ENCODE data around the gene DNM3.
A peak's percentile ranks its signal among the peaks of the same experiment; 100 is the strongest.

Gene DNM3

DNA sequence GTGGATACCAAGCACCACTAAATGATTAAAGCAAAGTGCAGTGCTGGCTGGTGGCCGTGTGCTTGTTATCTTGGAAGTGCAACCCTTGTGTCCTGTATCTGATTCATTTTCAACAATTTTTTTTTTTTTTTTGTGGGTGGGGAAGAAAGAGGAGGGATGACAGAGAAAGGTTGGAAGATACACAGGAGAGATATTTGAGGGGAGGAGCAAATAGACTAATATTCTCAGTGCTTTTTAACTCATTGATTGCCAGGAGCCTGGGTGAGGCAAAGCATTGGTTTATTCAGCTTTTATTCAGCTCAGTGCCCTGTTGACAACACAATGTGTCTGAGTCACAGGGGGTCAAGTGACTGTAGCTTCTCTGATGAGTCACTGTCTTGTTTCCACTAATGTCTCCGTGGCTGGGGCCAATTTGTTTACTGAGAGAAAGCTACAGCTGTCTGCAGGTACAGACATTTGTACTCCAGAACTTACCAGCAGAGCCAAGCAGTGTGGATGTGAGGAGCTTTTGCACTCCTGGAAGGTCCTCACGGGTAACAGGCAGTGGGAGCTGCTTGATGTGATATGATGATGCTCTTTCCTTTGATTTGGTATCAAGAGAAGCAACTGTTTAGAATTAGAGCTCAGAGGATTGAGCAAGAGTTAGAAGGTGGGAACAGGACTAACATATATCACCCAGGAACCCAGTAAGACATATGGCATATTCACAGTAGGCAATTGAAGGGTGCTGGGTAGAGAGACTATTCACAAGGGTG is 23.6 kb upstream of the DNM3 start:
- DNase-seq (ENCODE audit: low spot score) = no peak

DNA sequence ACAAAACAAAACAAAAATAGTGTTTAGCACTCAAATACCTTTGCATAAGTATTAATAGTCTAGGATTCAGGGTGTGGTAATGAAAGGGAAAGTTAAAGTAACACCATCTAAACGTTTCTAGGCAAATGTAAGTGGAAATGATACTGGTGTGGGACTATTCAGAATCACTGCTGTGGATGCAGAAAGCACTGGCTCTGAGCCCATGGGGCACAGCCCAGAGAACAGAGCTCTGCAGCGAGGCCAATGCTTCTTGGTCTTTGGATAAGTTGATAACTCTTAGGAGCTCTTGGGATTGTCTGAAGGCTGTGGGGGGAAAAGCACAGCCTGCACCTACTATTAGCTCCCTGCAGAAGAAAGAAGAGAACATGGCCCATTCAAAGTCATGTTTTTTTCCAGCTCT is 21.4 kb upstream of the DNM3 start:
- no peak for DNase-seq (ENCODE audit: low spot score)

DNA sequence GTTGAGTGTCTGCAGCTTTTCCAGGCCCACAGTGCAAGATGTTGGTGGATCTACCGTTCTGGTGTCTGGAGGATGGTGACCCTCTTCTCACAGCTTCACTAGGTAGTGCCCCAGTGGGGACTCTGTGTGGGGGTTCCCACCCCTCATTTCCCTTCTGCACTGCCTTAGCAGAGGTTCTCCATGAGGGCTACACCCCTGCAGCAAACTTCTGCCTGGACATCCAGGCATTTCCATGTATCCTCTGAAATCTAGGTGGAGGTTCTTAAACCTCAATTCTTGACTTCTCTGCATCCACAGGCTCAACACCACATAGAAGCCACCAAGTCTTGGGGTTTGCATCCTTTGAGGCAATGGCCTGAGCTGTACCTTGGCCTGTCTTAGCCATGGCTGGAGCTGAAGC is 14.3 kb upstream of the DNM3 start:
- DNase-seq (ENCODE audit: low spot score) = no peak

DNA sequence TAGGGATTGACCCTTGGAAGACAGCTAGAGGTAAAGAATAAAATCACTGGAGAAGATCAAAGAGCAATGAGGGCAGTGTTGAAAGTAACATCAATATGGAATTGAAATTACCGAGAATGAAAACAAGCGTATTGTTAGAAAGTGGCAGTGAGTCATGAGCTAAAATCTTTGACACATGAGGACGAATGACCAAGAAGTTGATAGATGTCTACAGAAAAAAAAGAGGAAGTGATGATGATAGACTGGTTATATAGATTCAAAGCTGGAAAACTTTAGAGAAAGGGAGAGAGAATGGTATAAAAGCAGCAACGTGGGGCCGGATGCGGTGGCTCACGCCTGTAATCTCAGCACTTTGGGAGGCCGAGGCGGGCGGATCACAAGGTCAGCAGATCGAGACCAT is 12.5 kb upstream of the DNM3 start:
- DNase-seq (ENCODE audit: low spot score) = no peak

DNA sequence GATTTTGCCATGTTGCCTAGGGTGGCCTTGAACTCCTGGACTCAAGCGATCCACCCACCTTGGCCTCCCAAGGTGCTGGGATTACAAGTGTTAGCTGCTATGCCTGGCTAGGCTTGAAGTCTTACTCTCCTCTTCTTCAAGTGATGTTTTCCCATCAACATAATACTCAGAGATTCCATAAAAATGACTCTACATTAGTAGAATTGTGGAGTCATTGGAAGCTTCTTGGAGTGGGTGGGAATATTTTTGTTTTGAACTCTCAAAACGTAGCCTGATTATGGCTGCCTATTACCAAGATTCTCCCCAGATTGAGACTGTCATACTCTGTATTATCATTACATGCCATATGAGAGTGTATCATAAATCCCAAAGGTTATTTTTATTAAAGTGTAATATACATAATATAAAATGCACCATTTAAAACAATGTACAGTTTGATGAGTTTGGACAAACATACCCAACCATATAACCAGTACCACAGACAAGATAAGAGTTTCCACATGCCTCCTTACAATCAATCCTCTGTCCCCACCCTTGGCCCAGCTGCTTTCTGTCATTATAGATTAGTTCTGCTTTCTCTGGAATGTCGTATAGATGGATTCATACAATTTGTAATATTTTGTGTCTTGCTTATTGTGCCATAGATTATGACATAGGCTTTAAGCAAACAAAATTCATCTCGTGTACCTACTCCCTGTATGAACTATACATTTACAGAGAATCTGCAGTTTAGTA is 8.0 kb upstream of the DNM3 start:
- no peak for DNase-seq (ENCODE audit: low spot score)

DNA sequence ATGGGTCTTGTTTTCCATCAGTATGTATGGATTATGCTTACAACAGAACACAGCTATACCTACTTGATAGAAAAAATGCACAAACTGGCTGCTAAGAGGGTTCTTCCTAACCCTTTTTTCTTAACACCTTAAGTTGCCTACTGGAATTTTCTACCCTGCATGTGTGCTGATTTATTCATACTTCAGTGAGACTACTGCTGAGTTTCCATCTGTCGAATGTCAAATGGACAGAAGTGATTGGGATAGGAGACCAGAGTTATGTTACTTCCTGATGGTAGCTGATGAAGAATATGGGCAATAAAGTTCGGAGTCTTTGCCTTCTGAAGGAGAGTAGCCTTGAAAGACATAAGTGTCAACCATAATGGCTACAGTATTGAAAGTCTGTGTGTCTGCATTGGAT is 6.5 kb upstream of the DNM3 start:
- no peak for DNase-seq (ENCODE audit: low spot score)

DNA sequence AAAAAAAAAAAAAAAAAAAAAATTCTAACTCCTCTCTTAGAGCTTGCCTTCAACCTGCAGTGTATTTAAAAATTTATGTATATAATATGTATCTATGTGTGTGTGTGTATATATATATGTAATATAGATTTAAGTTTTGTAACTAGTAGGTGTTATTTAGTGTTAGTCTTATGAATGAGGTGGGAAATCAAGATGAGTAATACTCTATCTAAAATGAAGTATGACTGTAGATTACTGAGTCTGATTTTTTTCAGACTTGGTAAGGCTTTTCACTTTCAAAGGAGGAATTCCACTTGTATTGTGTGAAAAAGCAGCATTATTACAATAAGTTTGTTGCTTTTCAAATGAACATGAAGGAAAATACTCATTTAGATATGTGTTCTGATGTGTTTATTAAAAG is 5.4 kb upstream of the DNM3 start:
- DNase-seq (ENCODE audit: low spot score) = no peak

- DNase-seq (ENCODE audit: low spot score) = peak; percentile 6
Observed at GRCh38 chr1:171841931-171842761, 848 bp downstream of the DNM3 start.

DNA sequence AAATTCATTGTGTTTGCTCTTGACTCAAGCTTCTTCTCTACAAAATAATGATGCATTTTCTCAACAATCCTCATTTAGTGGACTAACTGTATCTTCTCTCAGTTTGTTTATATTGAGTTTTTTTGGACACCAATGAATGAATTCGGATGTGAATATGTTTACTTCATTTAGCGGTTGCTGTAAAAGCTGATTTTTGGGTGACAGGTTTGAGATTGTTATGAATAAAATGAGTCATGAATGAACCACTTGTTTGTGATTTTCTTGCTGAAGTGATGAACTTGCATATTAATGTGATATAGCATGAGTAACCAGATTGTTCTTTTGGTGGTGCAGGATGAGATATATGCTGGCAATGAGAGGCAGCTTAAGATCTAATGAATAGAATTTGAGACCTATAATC is 3.1 kb downstream of the DNM3 start:
- no peak for DNase-seq (ENCODE audit: low spot score)

DNA sequence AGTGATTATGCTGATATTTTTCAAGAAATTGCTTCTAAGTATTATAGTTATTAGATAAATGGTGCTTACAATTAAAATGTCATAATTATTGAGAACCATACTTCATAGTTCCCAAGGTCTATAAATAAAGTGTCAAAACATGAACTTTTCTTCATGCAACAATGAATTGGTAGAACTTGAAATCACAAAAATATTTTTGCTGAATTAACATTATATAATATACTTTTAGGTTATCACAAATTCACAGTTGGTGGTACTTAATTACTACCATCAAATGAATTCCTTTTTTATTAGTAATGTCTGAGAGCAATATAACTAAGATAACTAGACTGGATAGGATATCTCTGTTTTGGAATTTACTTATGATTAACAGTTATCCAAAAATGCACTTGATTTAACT is 4.7 kb downstream of the DNM3 start:
- no peak for DNase-seq (ENCODE audit: low spot score)

DNA sequence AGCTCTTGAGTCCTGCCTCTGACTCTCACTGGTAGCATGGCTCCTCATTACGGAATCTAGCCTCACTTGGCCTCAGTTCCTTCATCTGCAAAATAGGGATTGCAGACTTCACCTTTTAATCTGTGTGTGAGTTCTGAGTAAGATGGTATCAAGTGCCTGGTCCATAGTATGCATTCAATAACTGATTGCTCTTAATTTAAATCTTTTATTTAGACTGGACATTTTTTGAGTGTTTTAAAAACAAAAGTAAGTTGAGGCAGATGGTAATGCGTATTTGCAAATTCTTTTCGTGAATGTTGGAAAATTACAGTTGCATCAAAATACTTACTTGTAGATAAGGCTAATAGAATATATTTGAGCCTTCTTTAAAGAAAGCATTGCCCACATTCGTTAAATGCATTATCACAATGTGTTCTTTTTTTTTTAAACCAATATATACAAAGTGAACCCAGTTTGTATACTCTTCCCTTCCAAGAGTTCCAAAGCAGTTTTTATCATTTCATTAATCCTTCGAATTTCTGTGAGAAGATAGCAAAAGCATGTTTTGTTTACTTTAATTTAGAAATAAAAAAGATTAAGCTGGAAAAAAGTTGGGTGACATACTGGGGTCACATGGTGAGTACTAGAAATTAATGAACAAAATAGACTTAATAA is 8.1 kb downstream of the DNM3 start:
- no peak for DNase-seq (ENCODE audit: low spot score)

GRCh38 chr1:171850651-171851350 is 9.5 kb downstream of the DNM3 start:
- DNase-seq (ENCODE audit: low spot score) = no peak

- DNase-seq (ENCODE audit: low spot score) = no peak
Observed at GRCh38 chr1:171852272-171852671, 11.0 kb downstream of the DNM3 start.

DNA sequence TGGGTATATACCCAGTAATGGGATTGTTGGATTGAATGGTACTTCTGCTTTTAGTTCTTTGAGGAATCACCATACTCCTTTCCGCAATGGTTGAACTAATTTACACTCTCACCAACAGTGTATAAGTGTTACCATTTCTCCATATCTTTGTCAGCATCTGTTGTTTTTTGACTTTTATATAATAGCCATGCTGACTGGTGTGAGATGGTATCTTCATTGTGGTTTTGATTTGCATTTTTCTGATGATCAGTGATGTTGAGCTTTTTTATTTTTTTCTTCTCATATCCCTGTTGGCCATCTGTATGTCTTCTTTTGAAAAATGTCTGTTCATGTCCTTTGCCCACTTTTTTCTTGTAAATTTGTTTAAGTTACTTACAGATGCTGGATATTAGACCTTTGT is 14.1 kb downstream of the DNM3 start:
- DNase-seq (ENCODE audit: low spot score) = no peak

GRCh38 chr1:171858696-171859095 is 17.4 kb downstream of the DNM3 start:
- DNase-seq (ENCODE audit: low spot score) = no peak

DNA sequence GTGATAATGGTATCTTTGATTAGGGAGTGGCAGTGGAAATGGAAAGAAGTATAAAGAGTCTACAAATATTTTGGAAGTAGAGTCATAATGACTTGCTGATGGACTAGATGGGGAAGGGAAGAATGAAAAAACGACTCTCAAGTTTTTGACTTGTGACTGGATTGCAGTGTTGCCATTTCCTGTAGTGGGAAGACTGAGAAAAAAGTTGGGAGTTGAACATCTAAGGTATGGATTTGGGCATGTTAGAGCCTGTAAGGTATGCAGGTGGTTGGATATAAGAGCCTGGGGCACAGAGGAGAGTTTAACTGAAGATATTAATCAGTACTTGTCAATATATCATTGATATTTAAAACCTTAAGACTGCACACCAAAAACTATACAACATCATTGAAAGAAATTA is 19.4 kb downstream of the DNM3 start:
- no peak for DNase-seq (ENCODE audit: low spot score)

GRCh38 chr1:171863531-171863930 is 22.2 kb downstream of the DNM3 start:
- no peak for DNase-seq (ENCODE audit: low spot score)

GRCh38 chr1:171864308-171864707 is 23.0 kb downstream of the DNM3 start:
- DNase-seq (ENCODE audit: low spot score) = no peak

GRCh38 chr1:171865106-171865505 is 23.8 kb downstream of the DNM3 start:
- no peak for DNase-seq (ENCODE audit: low spot score)

DNA sequence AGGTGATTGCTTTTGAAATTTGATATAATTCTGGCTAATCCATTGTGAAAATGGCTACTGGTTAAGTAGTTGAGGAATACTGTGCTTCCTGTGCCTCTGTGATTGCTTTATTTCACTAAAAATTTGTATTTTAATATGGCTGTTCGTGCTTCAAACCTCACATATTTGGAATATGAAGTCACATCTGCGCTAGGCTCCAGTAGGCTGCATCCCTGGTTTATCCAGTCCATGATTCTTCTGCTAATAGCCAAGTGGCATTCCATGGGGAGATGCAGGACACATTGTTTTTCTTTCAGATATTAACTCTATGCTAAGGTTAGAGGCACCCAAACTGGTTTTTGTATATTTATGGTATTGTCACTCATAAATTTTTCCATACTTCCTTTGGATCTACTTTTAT is 25.9 kb downstream of the DNM3 start:
- DNase-seq (ENCODE audit: low spot score) = no peak

- no peak for DNase-seq (ENCODE audit: low spot score)
Observed at GRCh38 chr1:171868217-171868803, 27.0 kb downstream of the DNM3 start.

All from CD4-positive, alpha-beta T cell treated with Interleukin-2 at 100 ng/mL for 4 hours (primary cell).